ENCODE data around the gene ZBTB42. TPM values are rescaled to one million over a fixed set of nuclear protein-coding genes. Genes with fewer than 3 reads are reported as not detected.

Gene ZBTB42
- total and polyA plus RNA-seq, 2 donors (not counting 1 experiment from before 2014, with no cell fraction given), result 1.6 to 8.3 TPM

DNA sequence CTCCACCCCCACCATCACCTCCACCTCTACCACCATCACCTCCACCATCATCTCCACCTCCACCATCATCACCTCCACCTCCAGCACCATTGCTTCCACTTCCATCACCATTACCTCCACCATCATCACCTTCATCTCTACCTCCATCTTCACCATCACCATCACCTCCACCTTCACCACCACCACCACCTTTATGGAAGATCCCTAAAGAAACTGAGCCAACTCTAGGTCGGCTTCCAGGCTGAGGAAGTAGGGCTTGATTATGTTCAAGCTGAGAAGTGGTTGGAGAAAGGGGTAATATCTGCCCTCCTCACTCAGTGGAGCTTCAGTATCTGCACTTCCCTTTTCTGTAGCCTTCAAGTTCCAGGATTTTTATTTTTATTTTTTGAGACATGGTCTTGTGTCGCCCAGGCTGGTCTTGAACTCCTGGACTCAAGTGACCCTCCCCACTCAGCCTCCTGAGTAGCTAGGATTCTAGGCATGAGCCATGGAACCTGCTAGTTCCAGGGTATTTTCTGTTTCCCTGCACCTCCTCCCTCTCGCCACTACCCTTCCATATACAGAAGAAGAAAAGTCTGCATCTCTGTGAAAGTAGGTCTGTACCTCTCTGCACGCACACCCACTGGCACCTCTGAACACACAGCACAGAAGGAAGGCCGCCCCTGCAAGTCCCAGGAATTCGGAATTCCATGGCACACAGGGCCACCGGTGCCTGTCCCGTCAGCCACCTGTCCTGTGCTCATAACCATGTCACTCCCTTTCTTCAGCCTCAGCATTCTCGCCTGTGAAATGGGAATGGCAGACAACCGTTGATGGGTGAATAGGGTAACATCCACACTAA lies 5.9 kb downstream of the ZBTB42 start:
- Histone ChIP-seq H3K9me3 (ENCODE audit: control extremely low read depth in 1 of 3, control insufficient read depth in 2 of 3, insufficient read depth in 1 of 3, low read length in 2 of 3) (no peaks in the 10 kb centered on the region), H3K9ac (ENCODE audit: low read length) (no peak overlapping the region), H3K79me2 (ENCODE audit: control insufficient read depth, insufficient read depth, low read length) (peaks cover 14% of the 10 kb centered on the region), H3K4me1 (ENCODE audit: control insufficient read depth in 2 of 2, insufficient read depth in 2 of 2, low read length in 2 of 2) (peaks cover 5 to 21% of the 10 kb centered on the region in 2 donors), H3K4me2 (replicated peaks; ENCODE audit: low read depth, low read length, poor library complexity, severe bottlenecking) (no peak overlapping the region), H3K27me3 (replicated peaks in 1 of 4; ENCODE audit: control extremely low read depth in 1 of 4, control insufficient read depth in 3 of 4, insufficient read depth in 4 of 4, low read length in 3 of 4) (no peaks in the 10 kb centered on the region), H4K20me1 (ENCODE audit: control insufficient read depth, insufficient read depth, low read length, poor library complexity, severe bottlenecking) (peaks cover 25% of the 10 kb centered on the region), H3K36me3 (replicated peaks in 1 of 2; ENCODE audit: control extremely low read depth in 1 of 2, control insufficient read depth in 1 of 2, extremely low read depth in 1 of 2, insufficient read depth in 2 of 2, low read length in 1 of 2) (no peaks in the 10 kb centered on the region), H2AFZ (ENCODE audit: insufficient read depth, low read depth, low read length, poor library complexity, severe bottlenecking) (no peak overlapping the region), H3K27ac (ENCODE audit: low read length in 2 of 2) (no peak overlapping the region), H3K4me3 (ENCODE audit: control extremely low read depth in 1 of 5, extremely low read depth in 1 of 5, insufficient read depth in 1 of 5, low read depth in 2 of 5, low read length in 4 of 5) (no peak overlapping the region)
- ATAC-seq (ENCODE audit: low read depth) (no peak), DNase-seq (no peak)
- ChIA-PET POLR2A (no interaction called here), CTCF (no interaction called here)
- TF ChIP-seq EZH2 (IDR thresholded peaks at IDR 0.05; ENCODE audit: borderline replicate concordance, insufficient read depth, low read depth, low read length, poor library complexity, severe bottlenecking), result no peak
- intact Hi-C loops (cut with micrococcal nuclease), result no loop called here
- Mint-ChIP-seq H3K4me3 (no peak overlapping the region), H3K4me1 (peaks cover 11% of the 10 kb centered on the region), H3K9me3 (ENCODE audit: insufficient read depth) (no peaks in the 10 kb centered on the region), H3K27ac (no peak overlapping the region), H3K27me3 (no peaks in the 10 kb centered on the region)
- 96% methylated on average over 6 of the region's 10 CpGs for WGBS (ENCODE audit: insufficient coverage)

DNA sequence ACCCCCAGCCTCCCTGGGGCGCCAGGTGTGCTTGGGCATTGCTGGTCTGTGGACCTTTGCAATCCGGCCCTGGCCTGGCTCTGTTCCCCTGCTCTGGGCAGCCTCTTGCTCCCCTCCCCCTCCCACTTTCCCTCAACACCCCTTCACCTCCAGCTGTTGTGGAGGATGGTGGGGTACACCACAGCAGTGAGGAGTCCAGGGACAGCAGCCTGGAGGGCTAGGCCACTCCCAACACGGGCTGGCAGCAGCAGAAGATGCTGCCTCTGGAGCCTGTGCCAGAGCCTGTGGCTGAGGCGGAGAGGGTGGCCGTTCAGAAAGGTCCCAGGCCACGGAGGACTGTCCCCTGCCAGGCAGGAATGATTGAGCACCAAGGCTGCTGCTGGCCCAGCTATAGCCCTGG lies 7.6 kb downstream of the ZBTB42 start:
- H3K4me3 ChIP-seq (ENCODE audit: control extremely low read depth in 1 of 5, extremely low read depth in 1 of 5, insufficient read depth in 1 of 5, low read depth in 2 of 5, low read length in 4 of 5), result no peak overlapping the region
- intact Hi-C loops (cut with micrococcal nuclease), result no loop called here
- TF ChIP-seq EZH2 (IDR thresholded peaks at IDR 0.05; ENCODE audit: borderline replicate concordance, insufficient read depth, low read depth, low read length, poor library complexity, severe bottlenecking), result no peak
- TF ChIP-seq, protein P1, sequence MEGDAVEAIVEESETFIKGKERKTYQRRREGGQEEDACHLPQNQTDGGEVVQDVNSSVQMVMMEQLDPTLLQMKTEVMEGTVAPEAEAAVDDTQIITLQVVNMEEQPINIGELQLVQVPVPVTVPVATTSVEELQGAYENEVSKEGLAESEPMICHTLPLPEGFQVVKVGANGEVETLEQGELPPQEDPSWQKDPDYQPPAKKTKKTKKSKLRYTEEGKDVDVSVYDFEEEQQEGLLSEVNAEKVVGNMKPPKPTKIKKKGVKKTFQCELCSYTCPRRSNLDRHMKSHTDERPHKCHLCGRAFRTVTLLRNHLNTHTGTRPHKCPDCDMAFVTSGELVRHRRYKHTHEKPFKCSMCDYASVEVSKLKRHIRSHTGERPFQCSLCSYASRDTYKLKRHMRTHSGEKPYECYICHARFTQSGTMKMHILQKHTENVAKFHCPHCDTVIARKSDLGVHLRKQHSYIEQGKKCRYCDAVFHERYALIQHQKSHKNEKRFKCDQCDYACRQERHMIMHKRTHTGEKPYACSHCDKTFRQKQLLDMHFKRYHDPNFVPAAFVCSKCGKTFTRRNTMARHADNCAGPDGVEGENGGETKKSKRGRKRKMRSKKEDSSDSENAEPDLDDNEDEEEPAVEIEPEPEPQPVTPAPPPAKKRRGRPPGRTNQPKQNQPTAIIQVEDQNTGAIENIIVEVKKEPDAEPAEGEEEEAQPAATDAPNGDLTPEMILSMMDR (IDR thresholded peaks at IDR 0.05), result no peak
- no peaks in the 10 kb centered on the region for H3K27me3 ChIP-seq (replicated peaks in 1 of 4; ENCODE audit: control extremely low read depth in 1 of 4, control insufficient read depth in 3 of 4, insufficient read depth in 4 of 4, low read length in 3 of 4)
- H3K4me1 ChIP-seq (ENCODE audit: control insufficient read depth in 2 of 2, insufficient read depth in 2 of 2, low read length in 2 of 2), result peaks cover 0 to 11% of the 10 kb centered on the region in 2 donors
- no peak overlapping the region for H3K4me2 ChIP-seq (replicated peaks; ENCODE audit: low read depth, low read length, poor library complexity, severe bottlenecking)
- no peak for DNase-seq
- H3K9me3 ChIP-seq (ENCODE audit: control extremely low read depth in 1 of 3, control insufficient read depth in 2 of 3, insufficient read depth in 1 of 3, low read length in 2 of 3), result no peaks in the 10 kb centered on the region
- H3K27ac ChIP-seq (ENCODE audit: low read length in 2 of 2), result no peak overlapping the region
- H3K27me3 Mint-ChIP-seq, result no peaks in the 10 kb centered on the region
- peaks cover 14% of the 10 kb centered on the region for H3K79me2 ChIP-seq (ENCODE audit: control insufficient read depth, insufficient read depth, low read length)
- no peak for ATAC-seq (ENCODE audit: low read depth)
- H3K4me3 Mint-ChIP-seq, result no peak overlapping the region
- ChIA-PET POLR2A (no interaction called here), CTCF (interaction anchor here (1.1 kb wide), 1 partner anchor 19 kb away, joined by 3 read pairs; no protein-coding TSS in a partner anchor)
- H2AFZ ChIP-seq (ENCODE audit: insufficient read depth, low read depth, low read length, poor library complexity, severe bottlenecking), result no peak overlapping the region
- no peaks in the 10 kb centered on the region for H3K36me3 ChIP-seq (replicated peaks in 1 of 2; ENCODE audit: control extremely low read depth in 1 of 2, control insufficient read depth in 1 of 2, extremely low read depth in 1 of 2, insufficient read depth in 2 of 2, low read length in 1 of 2)
- H3K4me1 Mint-ChIP-seq, result peaks cover 7% of the 10 kb centered on the region
- WGBS (ENCODE audit: insufficient coverage), result 94% methylated on average over 4 of the region's 6 CpGs
- H3K27ac Mint-ChIP-seq, result no peak overlapping the region
- H3K9me3 Mint-ChIP-seq (ENCODE audit: insufficient read depth), result no peaks in the 10 kb centered on the region
- no peak overlapping the region for H3K9ac ChIP-seq (ENCODE audit: low read length)
- peaks cover 18% of the 10 kb centered on the region for H4K20me1 ChIP-seq (ENCODE audit: control insufficient read depth, insufficient read depth, low read length, poor library complexity, severe bottlenecking)
